Uterus (tissue), 2 donors: ENCODE data around the gene ZNF225.

Source experiments
- POLR2A ChIP-seq, 2 donors: fragments of 450-650 bp; IDR thresholded peaks; one replicate each; pipeline ENCODE4 v1.6.1; 2016; ENCODE audit warnings: antibody characterized with exemption in 2 of 2, mild to moderate bottlenecking in 1 of 2, moderate library complexity in 1 of 2
- TF ChIP-seq, protein P1 (sequence below), 4 experiments: fragments of 200-600 bp in 2 of 4; fragments of 450-650 bp in 2 of 4; sonication (generic) in 2 of 4; IDR thresholded peaks; one replicate each; pipeline ENCODE4 v1.5.1; 2016 to 2019; ENCODE audit warnings: antibody characterized with exemption in 4 of 4, mild to moderate bottlenecking in 2 of 4, moderate library complexity in 1 of 4

DNA sequence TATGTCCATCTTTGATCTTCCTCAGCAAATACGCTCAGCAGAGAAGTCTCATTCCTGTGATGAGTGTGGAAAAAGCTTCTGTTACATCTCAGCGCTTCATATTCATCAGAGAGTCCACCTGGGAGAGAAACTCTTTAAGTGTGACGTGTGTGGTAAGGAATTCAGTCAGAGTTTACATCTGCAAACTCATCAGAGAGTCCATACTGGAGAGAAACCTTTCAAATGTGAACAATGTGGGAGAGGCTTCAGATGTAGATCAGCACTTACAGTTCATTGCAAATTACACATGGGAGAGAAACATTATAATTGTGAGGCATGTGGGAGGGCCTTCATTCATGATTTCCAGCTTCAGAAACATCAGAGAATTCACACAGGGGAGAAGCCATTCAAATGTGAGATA lies 46.9 kb upstream of the ZNF225 start:
- TF ChIP-seq, protein P1, sequence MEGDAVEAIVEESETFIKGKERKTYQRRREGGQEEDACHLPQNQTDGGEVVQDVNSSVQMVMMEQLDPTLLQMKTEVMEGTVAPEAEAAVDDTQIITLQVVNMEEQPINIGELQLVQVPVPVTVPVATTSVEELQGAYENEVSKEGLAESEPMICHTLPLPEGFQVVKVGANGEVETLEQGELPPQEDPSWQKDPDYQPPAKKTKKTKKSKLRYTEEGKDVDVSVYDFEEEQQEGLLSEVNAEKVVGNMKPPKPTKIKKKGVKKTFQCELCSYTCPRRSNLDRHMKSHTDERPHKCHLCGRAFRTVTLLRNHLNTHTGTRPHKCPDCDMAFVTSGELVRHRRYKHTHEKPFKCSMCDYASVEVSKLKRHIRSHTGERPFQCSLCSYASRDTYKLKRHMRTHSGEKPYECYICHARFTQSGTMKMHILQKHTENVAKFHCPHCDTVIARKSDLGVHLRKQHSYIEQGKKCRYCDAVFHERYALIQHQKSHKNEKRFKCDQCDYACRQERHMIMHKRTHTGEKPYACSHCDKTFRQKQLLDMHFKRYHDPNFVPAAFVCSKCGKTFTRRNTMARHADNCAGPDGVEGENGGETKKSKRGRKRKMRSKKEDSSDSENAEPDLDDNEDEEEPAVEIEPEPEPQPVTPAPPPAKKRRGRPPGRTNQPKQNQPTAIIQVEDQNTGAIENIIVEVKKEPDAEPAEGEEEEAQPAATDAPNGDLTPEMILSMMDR (IDR thresholded peaks at IDR 0.05) = no peak
- no peak for TF ChIP-seq POLR2A (IDR thresholded peaks at IDR 0.05)
